ENCODE results near the gene ACTL6B. TPM values are rescaled to one million over a fixed set of nuclear protein-coding genes. Genes with fewer than 3 reads are reported as not detected.
A peak's percentile ranks its signal among the peaks of the same experiment; 100 is the strongest.
"Not testable (repeated sequence)": the region's sequence is repeated elsewhere in the genome, so short reads cannot be mapped to it uniquely, and the experiment has no call there.

The ACTL6B gene
- total RNA-seq (not detected), polyA plus RNA-seq (not detected), total RNA-seq (not detected)

DNA sequence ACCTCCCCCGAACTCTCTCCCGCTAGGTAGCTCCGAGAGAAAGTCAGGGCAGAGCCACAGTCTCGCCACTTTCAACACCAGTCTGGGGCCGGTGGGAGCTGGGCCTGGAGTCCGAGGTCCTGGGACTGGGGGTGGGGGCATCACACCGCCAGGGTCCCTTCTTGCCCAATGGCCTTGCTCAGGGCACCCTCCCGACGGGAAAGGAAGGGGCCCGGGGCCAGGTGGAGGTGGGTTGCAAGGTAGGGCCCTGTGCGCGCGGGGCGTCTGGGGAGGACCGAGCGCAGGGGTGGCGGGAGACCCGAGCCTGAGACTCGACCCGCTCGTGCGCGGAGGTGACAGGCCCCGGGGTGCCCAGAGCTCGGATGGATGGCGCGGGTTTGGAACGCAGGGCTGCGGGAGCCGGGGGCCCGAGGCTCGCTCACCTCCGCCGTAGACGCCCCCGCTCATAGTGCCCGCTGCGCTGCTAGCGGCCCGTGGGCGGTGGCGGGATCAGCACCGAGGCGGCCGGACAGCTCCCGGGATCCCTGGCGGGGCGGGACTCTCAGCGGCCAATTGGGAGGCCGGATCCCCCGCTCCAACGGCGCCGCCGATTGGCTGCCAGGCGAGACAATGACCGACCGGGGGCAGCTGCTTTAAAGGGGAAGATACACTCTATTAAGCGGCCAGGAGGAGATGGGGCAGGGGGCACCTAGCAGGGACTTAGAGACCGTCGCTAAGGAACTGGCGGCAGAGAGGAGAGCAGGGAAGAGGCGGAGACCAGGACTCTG is at the start of gene ACTL6B:
Gene ACTL6B, minus strand, starts transcription at position 541 of the 767 bp plus-strand sequence. Its CDS starts 94 bp downstream, at position 447.
- no peak within 1 kb of the TSS for H3K27ac ChIP-seq (ENCODE audit: low read depth, low read length)
- peaks cover 0 to 6% (median 0%) of the 10 kb centered on the region in 7 donors for H3K4me1 Mint-ChIP-seq
- ChIA-PET CTCF (no interaction called here), POLR2A (interaction anchor here (1.5 kb wide), 1 partner anchor 24 kb away, joined by 4 read pairs; no protein-coding TSS in a partner anchor)
- H3K27me3 ChIP-seq (ENCODE audit: control insufficient read depth in 2 of 2, insufficient read depth in 2 of 2, low read length in 2 of 2), result peaks cover 3 to 14% of the 10 kb centered on the region in 2 donors
- H3K4me3 ChIP-seq (ENCODE audit: low read length), result no peak within 1 kb of the TSS
- peaks cover 0 to 4% (median 0%) of the 10 kb centered on the region in 5 donors for H3K36me3 Mint-ChIP-seq
- intact Hi-C loops (cut with micrococcal nuclease), result loop anchor here (1.0 to 2.0 kb wide), 2 partner anchors 17 kb away; partner anchors contain the start of gene GNB2 (in 2 of the 2)
- peaks cover 0 to 2% (median 0%) of the 10 kb centered on the region in 11 donors for H3K9me3 Mint-ChIP-seq
- H3K4me1 ChIP-seq (ENCODE audit: control insufficient read depth in 2 of 2, insufficient read depth in 2 of 2, low read length in 2 of 2), result no peaks in the 10 kb centered on the region
- H3K27ac Mint-ChIP-seq, result no peak within 1 kb of the TSS
- H3K9me3 ChIP-seq (ENCODE audit: control insufficient read depth in 2 of 3, low read length in 3 of 3), result no peaks in the 10 kb centered on the region
- H3K27me3 Mint-ChIP-seq, result peaks cover 26 to 57% (median 35%) of the 10 kb centered on the region in 5 donors
- H3K4me3 Mint-ChIP-seq, result peak within 1 kb of the TSS in 1 of 10 donors; percentile 49
- ATAC-seq, result peak; percentile 84
- DNase-seq, result peak in 8 of 9 donors; percentile 40 to 83 (median 52)
- no peaks in the 10 kb centered on the region for H3K36me3 ChIP-seq (ENCODE audit: control insufficient read depth in 2 of 3, insufficient read depth in 3 of 3, low read length in 3 of 3)

DNA sequence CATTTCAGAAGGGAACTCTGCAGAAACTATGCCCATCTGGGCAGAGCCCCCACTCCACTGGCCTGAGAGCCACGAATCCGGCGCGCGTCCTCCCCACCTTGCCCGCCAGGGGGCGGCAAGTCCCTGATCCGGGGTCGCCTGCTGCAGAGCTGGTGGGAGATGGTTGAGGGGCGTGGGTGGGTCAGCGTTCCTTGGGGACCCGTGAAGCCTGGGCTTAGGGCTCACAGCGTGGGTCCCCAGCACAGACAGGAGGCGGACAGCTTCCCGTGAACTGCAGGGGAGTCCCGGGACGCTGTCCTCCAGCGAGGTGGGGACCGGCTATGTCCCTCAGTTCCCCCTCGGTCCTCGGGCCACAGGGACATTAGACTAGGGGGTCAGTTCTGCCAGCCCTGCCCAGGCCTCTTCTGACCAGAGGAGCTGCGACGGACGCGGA is 49.1 kb upstream of the ACTL6B start:
- peaks cover 8 to 15% (median 13%) of the 10 kb centered on the region in 7 donors for H3K4me1 Mint-ChIP-seq
- Histone ChIP-seq H3K9me3 (ENCODE audit: control insufficient read depth in 2 of 3, low read length in 3 of 3) (no peaks in the 10 kb centered on the region), H3K27ac (ENCODE audit: low read depth, low read length) (peak overlapping the region; percentile 91), H3K4me3 (ENCODE audit: low read length) (peak overlapping the region; percentile 85), H3K36me3 (ENCODE audit: control insufficient read depth in 2 of 3, insufficient read depth in 3 of 3, low read length in 3 of 3) (peaks cover 0 to 8% (median 0%) of the 10 kb centered on the region in 3 experiments), H3K4me1 (ENCODE audit: control insufficient read depth in 2 of 2, insufficient read depth in 2 of 2, low read length in 2 of 2) (peaks cover 9 to 12% of the 10 kb centered on the region in 2 donors), H3K27me3 (ENCODE audit: control insufficient read depth in 2 of 2, insufficient read depth in 2 of 2, low read length in 2 of 2) (no peaks in the 10 kb centered on the region)
- DNase-seq (peak; percentile 53 to 87 (median 72)), ATAC-seq (peak; percentile 73)
- POLR2A ChIA-PET, result interaction anchor here (0.6 to 2.0 kb wide), 21 partner anchors 8 to 276 kb away, joined by 3 to 32 read pairs (median 6); partner anchors contain the start of genes FBXO24, GIGYF1, LRCH4 and MEPCE
- H3K36me3 Mint-ChIP-seq, result peaks cover 0 to 5% (median 0%) of the 10 kb centered on the region in 5 donors
- H3K4me3 Mint-ChIP-seq, result peak overlapping the region; percentile 88 to 97 (median 95)
- no peaks in the 10 kb centered on the region for H3K9me3 Mint-ChIP-seq
- CTCF ChIA-PET, result interaction anchor here (0.7 to 3.0 kb wide), 25 partner anchors 9 to 353 kb away, joined by 3 to 37 read pairs (median 5); partner anchors contain the start of genes GIGYF1, GNB2, MOSPD3 and SLC12A9
- H3K27me3 Mint-ChIP-seq, result peaks cover 0 to 16% (median 4%) of the 10 kb centered on the region in 5 donors
- peak overlapping the region in 8 of 9 donors; percentile 88 to 96 (median 92) for H3K27ac Mint-ChIP-seq
- intact Hi-C loops (cut with micrococcal nuclease), result loop anchor here (1.0 to 5.0 kb wide), 11 partner anchors 11 to 604 kb away; partner anchors contain the start of genes GIGYF1 (in 2 of the 2), GNB2 (in 2 of the 2), SLC12A9 (in 2 of the 2) and AP4M1 (in 1 of the 2)

DNA sequence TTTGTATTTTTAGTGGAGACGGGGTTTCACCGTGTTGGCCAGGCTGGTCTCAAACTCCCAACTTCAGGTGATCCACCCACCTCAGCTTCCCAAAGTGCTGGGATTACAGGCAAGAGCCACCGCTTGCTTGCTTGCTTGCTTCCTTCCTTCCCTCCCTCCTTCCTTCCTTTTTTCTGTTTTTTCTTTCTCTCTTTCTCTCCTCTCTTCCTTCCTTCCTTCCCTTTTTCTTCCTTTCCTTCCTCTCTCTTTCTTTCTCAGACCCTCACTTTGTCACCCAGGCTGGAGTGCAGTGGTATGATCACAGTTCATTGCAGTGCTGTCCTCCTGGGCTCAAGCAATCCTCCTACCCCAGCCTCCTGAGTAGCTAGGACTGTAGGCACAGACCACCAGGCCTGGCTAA is 44.8 kb upstream of the ACTL6B start:
- H3K27me3 ChIP-seq (ENCODE audit: control insufficient read depth in 2 of 2, insufficient read depth in 2 of 2, low read length in 2 of 2); DNase-seq; ATAC-seq; H3K27ac ChIP-seq (ENCODE audit: low read depth, low read length); H3K4me3 Mint-ChIP-seq; H3K4me1 Mint-ChIP-seq; H3K36me3 ChIP-seq (ENCODE audit: control insufficient read depth in 2 of 3, insufficient read depth in 3 of 3, low read length in 3 of 3); intact Hi-C loops (cut with micrococcal nuclease); H3K4me3 ChIP-seq (ENCODE audit: low read length); H3K27ac Mint-ChIP-seq; H3K36me3 Mint-ChIP-seq; H3K4me1 ChIP-seq (ENCODE audit: control insufficient read depth in 2 of 2, insufficient read depth in 2 of 2, low read length in 2 of 2); H3K9me3 Mint-ChIP-seq; H3K9me3 ChIP-seq (ENCODE audit: control insufficient read depth in 2 of 3, low read length in 3 of 3): not testable (repeated sequence)
- H3K27me3 Mint-ChIP-seq, result peaks cover 0 to 35% (median 4%) of the 10 kb centered on the region in 5 donors
- ChIA-PET CTCF (interaction anchor here (0.6 to 1.8 kb wide), 3 partner anchors 9 to 26 kb away, joined by 3 to 11 read pairs (median 4); no protein-coding TSS in a partner anchor), POLR2A (interaction anchor here (0.6 to 1.0 kb wide), 3 partner anchors 115 to 226 kb away, joined by 3 to 4 read pairs (median 4); partner anchors contain the start of gene FBXO24)

DNA sequence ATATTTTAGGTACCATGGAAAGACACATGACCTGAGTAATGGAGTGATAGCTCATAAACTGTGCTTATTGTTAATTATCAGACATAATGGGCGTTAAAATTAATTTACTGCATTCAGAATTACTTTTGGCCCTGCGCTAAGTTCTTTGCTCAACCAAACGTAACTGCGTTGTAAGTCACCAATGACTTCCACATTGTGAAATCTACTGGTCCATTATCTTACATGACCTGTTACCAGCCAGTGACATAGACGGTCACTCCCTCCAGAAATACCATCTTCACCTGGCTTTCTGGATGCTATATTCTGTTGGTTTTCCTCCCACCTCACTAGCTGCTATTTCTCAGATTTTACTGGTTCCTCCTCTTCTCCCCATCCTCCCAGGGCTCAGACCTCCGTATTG is 42.8 kb upstream of the ACTL6B start:
- H3K9me3 ChIP-seq (ENCODE audit: control insufficient read depth in 2 of 3, low read length in 3 of 3), result no peaks in the 10 kb centered on the region
- no peak for DNase-seq
- ATAC-seq, result no peak
- no peak overlapping the region for H3K27ac ChIP-seq (ENCODE audit: low read depth, low read length)
- peaks cover 0 to 11% (median 5%) of the 10 kb centered on the region in 7 donors for H3K4me1 Mint-ChIP-seq
- no peaks in the 10 kb centered on the region for H3K36me3 Mint-ChIP-seq
- no peaks in the 10 kb centered on the region for H3K36me3 ChIP-seq (ENCODE audit: control insufficient read depth in 2 of 3, insufficient read depth in 3 of 3, low read length in 3 of 3)
- ChIA-PET CTCF (interaction anchor here (0.6 kb wide), 1 partner anchor 665 kb away, joined by 3 read pairs; no protein-coding TSS in a partner anchor), POLR2A (interaction anchor here (0.6 kb wide), 1 partner anchor 88 kb away, joined by 4 read pairs; no protein-coding TSS in a partner anchor)
- no peak overlapping the region for H3K27ac Mint-ChIP-seq
- no peaks in the 10 kb centered on the region for H3K9me3 Mint-ChIP-seq
- H3K4me1 ChIP-seq (ENCODE audit: control insufficient read depth in 2 of 2, insufficient read depth in 2 of 2, low read length in 2 of 2), result no peaks in the 10 kb centered on the region
- H3K4me3 ChIP-seq (ENCODE audit: low read length), result no peak overlapping the region
- H3K4me3 Mint-ChIP-seq, result no peak overlapping the region
- peaks cover 0 to 48% (median 4%) of the 10 kb centered on the region in 5 donors for H3K27me3 Mint-ChIP-seq
- no peaks in the 10 kb centered on the region for H3K27me3 ChIP-seq (ENCODE audit: control insufficient read depth in 2 of 2, insufficient read depth in 2 of 2, low read length in 2 of 2)
- intact Hi-C loops (cut with micrococcal nuclease), result no loop called here

DNA sequence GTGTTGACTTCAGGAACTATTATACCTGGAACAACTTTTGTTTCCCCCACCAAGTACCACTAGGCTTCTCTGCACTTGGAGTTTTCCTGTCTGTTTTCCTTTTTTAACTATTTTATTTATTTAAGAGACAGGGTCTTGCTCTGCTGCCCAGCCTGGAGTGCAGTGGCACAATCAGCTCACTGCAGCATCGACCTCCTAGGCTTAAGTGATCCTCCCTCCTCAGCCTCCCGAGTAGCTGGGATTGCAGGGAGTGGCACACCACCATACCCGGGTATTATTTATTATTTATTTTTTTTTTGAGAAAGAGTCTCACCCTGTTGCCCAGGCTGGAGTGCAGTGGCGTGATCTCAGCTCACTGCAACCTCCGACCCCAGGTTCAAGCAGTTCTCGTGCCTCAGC is 39.9 kb upstream of the ACTL6B start:
- CTCF ChIA-PET, result interaction anchor here (0.9 to 2.3 kb wide), 3 partner anchors 9 to 91 kb away, joined by 4 to 18 read pairs (median 5); partner anchors contain the start of gene POP7
- POLR2A ChIA-PET, result interaction anchor here (0.9 to 1.2 kb wide), 3 partner anchors 10 to 21 kb away, joined by 3 to 7 read pairs (median 3); partner anchors contain the start of gene POP7
- peak overlapping the region in 5 of 9 donors; percentile 81 to 91 (median 84) for H3K27ac Mint-ChIP-seq
- peaks cover 20 to 33% (median 27%) of the 10 kb centered on the region in 7 donors for H3K4me1 Mint-ChIP-seq
- H3K27me3 Mint-ChIP-seq, result peaks cover 0 to 38% (median 1%) of the 10 kb centered on the region in 5 donors
- intact Hi-C loops (cut with micrococcal nuclease), result no loop called here
- H3K9me3 ChIP-seq (ENCODE audit: control insufficient read depth in 2 of 3, low read length in 3 of 3), result no peaks in the 10 kb centered on the region
- H3K9me3 Mint-ChIP-seq, result peaks cover 0 to 2% (median 0%) of the 10 kb centered on the region in 11 donors
- DNase-seq, result no peak
- H3K27ac ChIP-seq (ENCODE audit: low read depth, low read length), result no peak overlapping the region
- ATAC-seq, result no peak
- peaks cover 0 to 8% (median 0%) of the 10 kb centered on the region in 5 donors for H3K36me3 Mint-ChIP-seq
- H3K36me3 ChIP-seq (ENCODE audit: control insufficient read depth in 2 of 3, insufficient read depth in 3 of 3, low read length in 3 of 3), result no peaks in the 10 kb centered on the region
- peak overlapping the region in 8 of 10 donors; percentile 28 to 88 (median 49) for H3K4me3 Mint-ChIP-seq
- H3K4me3 ChIP-seq (ENCODE audit: low read length), result no peak overlapping the region
- peaks cover 18 to 23% of the 10 kb centered on the region in 2 donors for H3K4me1 ChIP-seq (ENCODE audit: control insufficient read depth in 2 of 2, insufficient read depth in 2 of 2, low read length in 2 of 2)
- H3K27me3 ChIP-seq (ENCODE audit: control insufficient read depth in 2 of 2, insufficient read depth in 2 of 2, low read length in 2 of 2), result no peaks in the 10 kb centered on the region
